ENCODE results near the gene REST.
"Not testable (repeated sequence)": the region's sequence is repeated elsewhere in the genome, so short reads cannot be mapped to it uniquely, and the experiment has no call there.

REST gene

GRCh38 chr4:56909086-56909894 lies 1.6 kb downstream of the REST start:
- DNase-seq, result peak; percentile 33

GRCh38 chr4:56910172-56910967 lies 2.7 kb downstream of the REST start:
- no peak for DNase-seq

GRCh38 chr4:56914336-56914735 lies 6.6 kb downstream of the REST start:
- no peak for DNase-seq

- DNase-seq, result not testable (repeated sequence)
Observed at GRCh38 chr4:56914977-56915376, 7.3 kb downstream of the REST start.

GRCh38 chr4:56927196-56927595 lies 19.5 kb downstream of the REST start:
- DNase-seq, result no peak

GRCh38 chr4:56930638-56931037 lies 22.9 kb downstream of the REST start:
- no peak for DNase-seq

- no peak for DNase-seq
Observed at GRCh38 chr4:56931924-56932323, 24.2 kb downstream of the REST start.

GRCh38 chr4:56937262-56937661 lies 29.6 kb downstream of the REST start:
- no peak for DNase-seq

GRCh38 chr4:56939826-56940225 lies 32.1 kb downstream of the REST start:
- DNase-seq, result not testable (repeated sequence)

GRCh38 chr4:56940403-56940802 lies 32.7 kb downstream of the REST start:
- no peak for DNase-seq

- no peak for DNase-seq
Observed at GRCh38 chr4:56940971-56941370, 33.3 kb downstream of the REST start.

GRCh38 chr4:56941403-56941802 lies 33.7 kb downstream of the REST start:
- DNase-seq, result no peak

- no peak for DNase-seq
Observed at GRCh38 chr4:56953680-56954520, 46.2 kb downstream of the REST start.

- DNase-seq, result no peak
Observed at GRCh38 chr4:56958111-56958517, 50.4 kb downstream of the REST start.

- no peak for DNase-seq
Observed at GRCh38 chr4:56959100-56959499, 51.4 kb downstream of the REST start.

GRCh38 chr4:56961107-56961500 lies 53.4 kb downstream of the REST start:
- no peak for DNase-seq

GRCh38 chr4:56971383-56971782 lies 63.7 kb downstream of the REST start:
- no peak for DNase-seq

- no peak for DNase-seq
Observed at GRCh38 chr4:56972389-56972788, 64.7 kb downstream of the REST start.

- no peak for DNase-seq
Observed at GRCh38 chr4:56972809-56973208, 65.1 kb downstream of the REST start.

GRCh38 chr4:56973336-56973735 lies 65.6 kb downstream of the REST start:
- DNase-seq, result no peak

GRCh38 chr4:56976283-56976836 lies 68.7 kb downstream of the REST start:
- DNase-seq, result no peak

GRCh38 chr4:56976837-56977320 lies 69.2 kb downstream of the REST start:
- DNase-seq, result peak; percentile 36
